ENCODE measurements around the gene ARL8B.
"Not testable (repeated sequence)": the region's sequence is repeated elsewhere in the genome, so short reads cannot be mapped to it uniquely, and the experiment has no call there.

The ARL8B gene

DNA sequence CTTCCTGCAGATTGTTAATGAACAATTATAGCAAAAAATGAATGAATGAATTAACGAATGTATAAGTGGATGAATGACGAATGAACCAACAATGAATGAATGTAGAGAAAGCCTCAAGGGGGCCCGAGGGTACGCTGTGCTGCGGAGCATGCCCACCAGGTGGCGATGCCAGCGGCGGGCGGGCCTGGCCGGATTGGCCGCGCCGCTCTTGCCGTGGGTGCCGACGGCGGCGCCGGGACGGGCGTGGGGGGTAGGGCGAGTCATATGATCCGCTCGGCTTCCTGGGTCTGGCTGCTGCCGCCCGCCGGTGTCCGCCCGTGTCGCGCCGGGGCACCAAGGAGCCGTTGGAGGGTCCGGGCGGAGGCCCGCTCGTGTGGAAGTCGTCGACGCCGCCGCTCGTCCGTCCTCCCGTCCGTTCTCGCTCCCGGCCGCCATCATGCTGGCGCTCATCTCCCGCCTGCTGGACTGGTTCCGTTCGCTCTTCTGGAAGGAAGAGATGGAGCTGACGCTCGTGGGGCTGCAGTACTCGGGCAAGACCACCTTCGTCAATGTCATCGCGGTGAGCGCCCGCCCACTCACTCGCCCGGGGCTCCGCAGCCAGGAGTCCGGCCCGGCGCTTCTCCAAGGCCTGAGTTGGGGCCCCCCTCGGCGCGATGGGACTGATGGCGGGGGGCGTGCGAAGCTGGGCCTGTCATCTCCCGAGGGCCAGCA, at the start of gene ARL8B:
TSS of gene ARL8B (plus strand) at position 263 of the 711 bp plus-strand sequence. CDS start at position 437, 174 bp downstream.
- DNase-seq, result peak; percentile 90

DNA sequence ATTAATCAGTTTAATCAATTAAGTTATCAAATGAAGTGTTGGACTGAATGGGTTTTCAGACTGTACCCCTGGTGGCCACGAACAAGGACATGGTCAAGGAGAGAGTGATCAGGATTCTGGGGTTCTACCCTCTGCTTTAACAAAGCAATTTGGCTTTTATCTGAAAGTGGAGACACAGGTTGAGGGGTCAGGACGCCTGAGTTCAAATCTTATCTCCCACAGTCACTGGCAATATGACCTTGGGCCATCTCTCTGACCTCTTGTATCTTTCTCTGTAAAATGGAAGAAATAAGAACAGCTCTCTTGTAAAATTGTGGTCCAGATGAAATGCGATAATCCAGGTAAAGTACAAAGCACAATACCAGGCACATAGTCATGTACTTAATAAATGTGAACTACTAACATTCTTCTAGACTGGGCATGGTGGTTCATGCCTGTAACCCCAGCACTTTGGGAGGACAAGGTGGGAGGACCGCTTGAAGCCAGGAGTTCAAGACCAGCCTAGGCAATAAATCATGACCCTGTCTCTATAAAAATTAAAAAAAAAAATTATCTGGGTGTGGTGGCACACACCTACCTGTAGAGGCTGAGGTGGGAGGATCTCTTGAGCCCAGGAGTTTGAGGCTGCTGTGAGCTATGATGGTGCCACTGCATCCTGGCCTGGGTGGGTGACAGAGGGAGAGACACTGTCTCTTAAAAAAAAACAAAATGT, 48.6 kb upstream of the ARL8B start:
- no peak for DNase-seq

DNA sequence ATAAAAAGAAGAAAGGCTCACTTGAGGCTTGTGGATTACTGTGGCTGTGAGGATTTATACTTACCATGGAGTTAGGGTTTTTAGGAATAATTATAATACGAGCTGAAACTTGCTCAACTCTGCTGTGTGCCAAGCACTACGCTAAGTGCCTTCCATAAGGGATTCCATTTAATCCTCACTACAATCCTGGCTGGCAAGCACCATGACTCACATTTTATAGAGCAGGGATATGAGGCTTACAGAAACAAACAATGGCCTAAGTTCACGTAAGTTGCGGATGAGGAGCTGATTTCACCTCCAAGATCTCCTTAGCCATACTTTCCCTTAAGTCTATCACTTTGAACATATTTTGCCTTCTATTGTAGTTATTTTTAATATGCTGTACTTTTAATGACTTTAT, 43.9 kb upstream of the ARL8B start:
- DNase-seq, result no peak

DNA sequence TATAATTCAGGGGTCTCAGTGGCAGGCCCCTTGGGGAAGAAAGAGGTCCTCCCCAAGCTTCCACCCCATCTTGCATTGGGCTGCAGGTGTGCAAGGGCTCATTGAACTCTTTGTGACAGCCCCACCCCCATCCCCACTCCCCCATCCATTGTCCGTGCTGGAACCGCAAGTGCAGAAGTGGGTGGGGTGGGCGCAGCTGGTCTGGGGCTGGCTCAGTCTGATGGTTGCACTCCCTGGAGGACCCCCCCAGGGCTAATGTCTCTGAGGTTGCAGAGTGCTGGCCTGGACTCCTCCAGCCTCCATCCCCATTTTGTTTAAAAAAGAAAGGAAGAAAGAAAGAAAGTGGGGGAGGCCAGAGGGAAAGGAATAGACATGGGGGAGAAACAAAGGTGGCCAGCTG, 42.3 kb upstream of the ARL8B start:
- DNase-seq, result no peak

DNA sequence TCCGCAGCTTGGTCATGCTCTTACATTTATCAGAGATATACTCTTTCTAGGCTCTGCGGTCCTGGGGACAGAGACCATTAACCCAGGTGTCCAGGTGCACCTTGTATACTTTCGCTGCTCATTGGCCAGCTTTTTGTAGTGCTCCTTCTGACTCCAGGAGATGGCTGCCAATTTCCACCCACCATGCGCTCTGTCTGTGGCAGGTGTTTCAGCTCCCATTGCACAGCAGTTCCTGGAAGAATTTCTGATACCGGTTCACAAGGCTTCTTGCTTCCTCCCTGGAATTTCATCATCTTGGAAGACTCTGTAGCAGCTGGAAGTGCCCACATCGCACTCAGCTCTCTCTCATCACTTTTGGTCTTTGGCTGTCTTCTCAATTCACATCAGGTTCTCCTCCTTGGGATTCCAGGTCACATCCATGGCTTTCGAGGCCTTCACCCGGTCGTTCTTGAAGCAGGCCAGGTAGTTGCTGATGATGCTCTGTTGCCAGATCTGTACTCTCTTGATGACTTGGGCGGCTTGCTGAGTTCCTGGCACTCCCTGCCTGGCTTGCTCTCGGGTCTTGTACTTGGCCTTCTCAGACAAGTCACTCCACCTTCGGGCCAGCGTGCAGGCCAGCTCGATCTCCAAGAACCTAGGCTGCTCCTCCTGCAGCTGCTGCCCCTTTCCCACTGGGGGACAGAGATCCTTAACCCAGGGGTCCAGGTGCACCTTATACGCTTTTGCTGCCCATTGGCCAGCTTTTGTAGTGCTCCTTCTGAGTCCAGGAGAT, 41.1 kb upstream of the ARL8B start:
- DNase-seq, result no peak

DNA sequence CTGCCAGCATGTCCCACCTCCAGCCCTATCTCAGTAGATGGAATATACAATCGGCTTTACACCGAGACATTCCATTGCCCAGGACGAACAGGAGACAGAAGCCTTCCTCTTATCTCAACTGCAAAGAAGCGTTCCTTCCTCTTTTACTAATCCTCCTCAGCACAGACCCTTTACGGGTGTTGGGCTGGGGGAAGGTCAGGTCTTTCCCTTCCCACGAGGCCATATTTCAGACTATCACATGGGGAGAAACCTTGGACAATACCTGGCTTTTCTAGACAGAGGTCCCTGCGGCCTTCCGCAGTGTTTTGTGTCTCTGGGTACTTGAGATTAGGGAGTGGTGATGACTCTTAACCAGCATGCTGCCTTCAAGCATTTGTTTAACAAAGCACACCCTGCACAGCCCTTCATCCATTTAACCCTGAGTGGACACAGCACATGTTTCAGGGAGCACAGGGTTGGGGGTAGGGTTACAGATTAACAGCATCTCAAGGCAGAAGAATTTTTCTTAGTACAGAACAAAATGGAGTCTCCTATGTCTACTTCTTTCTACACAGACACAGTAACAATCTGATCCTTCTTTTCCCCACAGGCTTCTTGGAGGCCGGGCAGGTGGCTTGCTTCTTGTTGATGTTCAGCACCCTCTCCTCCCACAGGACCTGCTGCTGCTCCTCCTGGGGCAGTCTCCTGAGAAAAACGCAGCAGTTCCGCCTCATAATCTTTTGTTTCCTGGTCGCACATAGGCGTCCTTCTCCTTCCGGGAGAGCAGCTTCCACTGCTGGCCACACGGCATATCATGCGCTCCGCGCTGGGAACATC, 39.9 kb upstream of the ARL8B start:
- DNase-seq, result not testable (repeated sequence)

DNA sequence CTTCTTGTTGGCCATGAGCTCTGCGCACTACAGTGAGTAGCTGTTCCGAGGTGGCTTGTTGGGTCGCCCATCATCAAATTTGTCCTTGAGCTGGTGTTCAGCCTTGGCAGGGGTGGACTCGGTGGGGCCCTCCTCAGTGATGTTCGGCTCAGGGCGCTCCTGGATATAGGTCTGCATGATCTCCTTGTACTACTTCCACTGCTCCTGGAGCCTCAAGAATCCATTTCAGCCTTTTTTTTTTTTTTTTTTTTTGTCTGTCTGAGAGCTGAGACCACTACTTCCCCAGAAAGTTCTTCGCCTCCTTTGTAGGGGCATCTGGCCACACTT, 39.3 kb upstream of the ARL8B start:
- no peak for DNase-seq

DNA sequence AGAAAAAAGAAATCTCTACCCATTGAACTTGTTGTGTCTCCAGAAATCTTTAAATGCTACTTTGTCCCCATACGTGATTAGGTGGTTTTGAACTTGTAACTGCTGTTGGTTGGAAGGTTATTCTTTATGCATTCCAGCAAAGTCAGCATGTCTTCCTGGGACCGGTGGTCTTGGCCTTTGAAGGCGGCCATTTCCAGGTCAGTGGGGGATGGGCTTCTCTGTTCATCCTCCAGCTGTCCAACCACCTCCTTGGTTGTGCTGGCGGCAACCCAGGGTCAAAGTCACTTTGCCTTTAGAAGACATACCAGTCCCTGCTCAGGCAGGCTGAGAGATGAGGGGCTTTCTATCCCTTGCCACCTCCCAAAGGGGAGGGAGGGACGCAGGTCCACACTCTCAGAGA, 37.9 kb upstream of the ARL8B start:
- no peak for DNase-seq

DNA sequence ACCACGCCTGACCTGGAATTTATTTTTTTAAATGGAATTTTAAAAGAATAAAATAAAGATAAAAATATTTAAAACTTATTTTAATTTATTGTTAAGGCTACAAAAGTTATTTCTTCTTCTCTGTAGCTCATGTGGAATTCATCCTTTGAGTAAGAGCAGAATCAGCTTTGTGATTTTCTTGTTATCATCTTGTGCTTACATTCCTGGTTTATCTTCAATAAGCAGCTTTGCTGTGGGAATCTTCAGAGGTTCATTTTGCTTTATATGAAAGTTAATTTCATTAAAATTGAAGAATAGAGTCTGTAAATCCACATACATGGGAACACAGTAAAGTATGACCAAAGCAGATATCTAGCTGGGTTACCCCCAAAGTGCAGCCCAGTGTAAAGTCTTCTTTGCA, 35.4 kb upstream of the ARL8B start:
- DNase-seq, result no peak

DNA sequence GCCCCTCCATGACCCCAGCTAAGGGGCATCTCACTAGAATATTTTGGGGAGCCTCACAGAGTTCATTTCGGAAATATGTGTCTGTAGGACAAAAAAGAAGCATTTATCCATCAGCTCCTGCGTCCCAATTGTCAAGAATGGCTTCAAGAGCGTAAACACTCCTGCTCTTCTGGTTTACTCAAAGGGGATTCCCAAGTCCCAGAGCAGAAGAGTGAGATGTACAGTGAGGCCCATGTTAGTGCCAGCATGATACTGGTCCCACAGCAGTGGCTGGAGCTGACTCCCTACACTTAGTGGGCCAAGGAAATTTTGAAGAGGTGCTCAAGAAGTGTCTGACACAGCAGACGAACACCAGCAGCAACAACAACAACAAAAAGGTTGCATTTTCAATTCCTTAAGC, 34.9 kb upstream of the ARL8B start:
- no peak for DNase-seq

DNA sequence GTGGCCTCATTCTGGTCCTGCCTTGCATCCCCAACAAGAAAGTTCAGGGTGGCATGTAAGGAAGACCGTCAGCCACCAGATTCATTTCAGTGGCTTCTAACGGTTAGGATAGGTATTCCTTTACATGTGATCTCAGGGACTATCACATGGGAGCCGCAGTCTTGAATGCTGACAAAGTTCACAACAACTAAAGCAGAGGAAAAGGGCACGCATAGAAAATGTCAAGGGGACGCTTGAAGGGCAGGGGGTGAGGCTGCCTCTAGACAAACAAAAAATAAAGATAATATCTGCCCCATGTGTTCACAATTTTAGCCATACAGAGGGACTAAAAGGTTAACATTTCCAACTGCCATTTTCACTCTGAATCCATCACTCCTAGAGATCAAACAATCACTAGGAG, 31.9 kb upstream of the ARL8B start:
- no peak for DNase-seq

DNA sequence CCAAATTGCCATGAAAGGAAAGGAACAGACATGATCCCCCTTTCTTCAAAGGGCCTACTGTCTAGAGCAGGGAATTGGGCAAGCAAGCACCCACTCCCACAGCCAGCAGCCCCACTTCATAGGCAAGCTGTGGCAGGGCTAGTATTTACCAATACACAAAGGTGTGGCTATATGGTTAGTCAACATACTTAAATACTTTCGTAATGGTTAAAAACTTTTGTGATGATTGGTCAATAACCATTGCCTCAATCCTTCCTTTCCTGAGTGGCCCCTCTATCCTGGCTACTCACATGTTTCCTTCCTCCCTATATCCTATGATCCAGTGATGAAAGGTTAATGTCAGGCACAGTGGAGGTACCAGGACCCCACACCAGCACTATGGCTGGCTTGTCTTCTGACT, 30.1 kb upstream of the ARL8B start:
- no peak for DNase-seq

DNA sequence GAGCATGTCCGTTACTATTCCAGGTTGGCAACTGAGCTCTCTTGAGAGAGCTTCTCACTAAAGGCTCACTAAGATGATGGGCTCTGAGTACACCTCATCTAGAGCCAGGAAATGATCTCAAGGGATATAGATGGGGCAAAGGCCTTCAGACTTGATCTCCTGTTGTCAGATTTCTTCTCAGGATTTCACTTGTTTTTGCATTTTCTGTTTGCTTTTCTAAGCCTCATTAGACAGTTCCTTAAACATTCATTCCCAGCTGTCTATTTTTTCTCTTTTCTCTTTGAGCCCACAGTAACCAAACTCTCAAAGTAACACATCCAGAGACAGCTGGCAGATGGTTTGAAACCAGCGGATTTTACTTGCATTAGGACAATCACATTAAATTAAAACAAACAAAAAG, 28.4 kb upstream of the ARL8B start:
- no peak for DNase-seq

DNA sequence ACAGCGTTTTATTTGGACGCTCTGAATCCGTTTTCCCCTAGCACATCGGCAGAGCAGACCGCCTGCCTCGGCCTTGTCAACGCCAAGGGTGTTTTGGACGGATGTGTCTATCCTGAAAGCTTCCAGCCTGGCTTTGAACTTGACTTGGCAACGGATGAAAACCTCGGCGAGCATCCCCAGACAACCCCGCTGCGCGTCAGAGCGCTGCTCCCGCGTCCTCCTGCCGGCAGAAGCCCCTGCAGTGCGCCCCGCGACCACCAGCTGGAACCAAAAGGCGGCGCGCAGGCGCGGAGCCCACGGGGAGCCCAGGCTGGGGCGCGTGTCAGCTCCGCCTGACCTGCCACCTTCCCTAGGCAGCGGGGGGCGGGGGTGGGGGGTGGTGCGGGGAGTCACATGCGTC, 26.2 kb upstream of the ARL8B start:
- peak; percentile 20 for DNase-seq

DNA sequence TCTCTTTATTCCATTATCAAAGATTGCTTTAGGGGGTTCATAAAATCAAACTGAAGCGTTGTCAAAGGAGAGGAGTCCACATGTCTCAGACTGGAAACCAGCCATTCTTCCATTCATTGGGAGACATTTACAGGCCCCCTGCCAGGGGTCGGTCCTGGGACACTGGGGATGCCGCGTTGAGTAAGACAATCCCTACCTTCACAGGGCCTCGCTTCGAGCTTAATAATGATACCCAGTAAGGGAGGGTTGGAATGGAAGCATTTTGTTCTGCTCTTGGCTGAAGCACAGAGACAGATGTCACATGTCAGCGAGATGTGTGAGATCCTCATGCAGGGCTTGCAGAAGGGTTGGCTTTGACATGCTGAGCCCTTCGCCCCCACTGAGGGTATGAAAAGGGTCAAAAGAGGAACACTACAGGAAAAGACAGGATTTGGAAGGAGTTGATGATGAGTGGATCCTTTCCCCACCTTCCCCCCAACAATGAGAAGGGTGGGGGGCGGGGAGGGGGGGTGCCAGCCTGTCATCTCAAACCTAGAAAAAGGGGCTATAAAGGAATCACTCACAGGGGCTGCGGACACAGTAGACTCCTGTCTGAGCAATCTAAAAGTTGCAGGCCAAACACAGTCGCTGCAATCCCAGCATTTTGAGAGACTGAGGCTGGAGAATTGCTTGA, 25.6 kb upstream of the ARL8B start:
- DNase-seq, result no peak

DNA sequence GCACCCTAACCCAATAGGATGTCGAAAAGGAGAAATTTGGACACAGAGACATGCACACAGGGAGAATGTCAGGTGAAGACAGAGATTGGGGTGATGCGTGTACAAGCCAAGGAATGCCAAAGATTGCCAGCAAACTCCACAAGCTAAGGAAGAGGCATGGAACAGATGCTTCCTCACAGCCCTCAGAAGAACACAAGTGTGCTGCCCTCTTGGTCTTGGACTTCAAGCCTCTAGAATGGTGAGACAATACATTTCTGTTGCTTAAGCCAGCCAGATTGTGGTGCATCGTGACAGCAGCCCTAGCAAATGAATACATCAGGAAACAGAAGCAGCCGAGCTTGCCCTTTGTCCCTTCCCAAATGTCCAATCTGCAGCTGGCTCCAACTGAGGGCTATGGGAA, 23.7 kb upstream of the ARL8B start:
- no peak for DNase-seq

DNA sequence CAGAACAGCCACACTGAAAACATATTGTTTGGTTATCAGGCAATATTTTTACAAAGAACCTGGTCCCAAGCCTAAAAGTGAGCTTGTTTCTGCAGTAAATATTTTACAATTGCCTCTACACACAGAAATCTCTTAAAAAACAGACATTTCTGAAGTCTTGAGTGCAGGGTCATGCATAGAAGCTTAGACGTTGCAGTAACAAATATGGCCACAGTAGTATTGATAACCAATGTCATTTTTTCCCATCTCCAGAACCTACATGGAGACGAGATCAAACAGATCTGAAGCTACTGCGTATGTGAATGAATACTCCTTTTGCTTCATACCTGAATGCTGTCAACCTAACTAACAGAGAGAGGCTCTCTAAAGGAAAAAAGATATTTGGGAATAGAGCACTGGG, 19.6 kb upstream of the ARL8B start:
- DNase-seq, result no peak

DNA sequence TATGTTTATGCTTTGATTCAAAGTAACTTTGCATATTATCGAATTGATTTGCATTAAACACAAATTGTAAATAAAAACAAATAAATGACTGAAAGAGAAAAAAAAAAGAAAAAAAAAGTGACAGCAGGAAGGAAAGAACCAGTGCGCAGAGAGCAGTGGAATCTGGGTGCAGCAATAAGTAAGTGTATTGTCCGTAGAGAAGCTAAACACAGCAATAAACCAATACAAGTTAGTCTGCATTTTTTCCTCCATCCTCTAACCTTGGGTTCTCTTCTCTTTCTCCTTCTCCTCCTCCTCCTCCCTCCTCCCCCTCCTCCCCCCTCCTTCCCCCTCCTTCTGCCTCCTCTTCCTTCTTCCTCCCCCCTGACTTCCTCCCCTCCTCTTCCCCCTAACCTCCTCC, 18.3 kb upstream of the ARL8B start:
- no peak for DNase-seq

DNA sequence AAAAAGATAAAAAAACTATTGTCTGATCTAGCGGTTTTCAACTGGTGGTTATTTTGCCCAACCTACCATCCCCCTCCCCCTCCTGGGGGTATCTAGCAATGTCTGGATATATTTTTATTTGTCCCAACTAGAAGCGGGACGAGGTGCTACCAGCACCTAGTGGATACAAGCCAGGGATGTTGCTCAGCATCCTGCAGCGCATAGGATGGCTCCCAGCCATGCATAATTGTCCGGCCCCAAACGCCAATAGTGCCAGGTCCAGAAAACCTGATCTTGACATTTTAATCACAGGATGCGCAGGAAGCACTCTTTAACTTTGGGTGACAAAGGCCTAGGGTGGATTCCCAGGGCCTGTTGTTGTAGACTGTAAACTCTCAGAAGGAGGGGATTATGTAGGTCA, 17.0 kb upstream of the ARL8B start:
- DNase-seq, result no peak

DNA sequence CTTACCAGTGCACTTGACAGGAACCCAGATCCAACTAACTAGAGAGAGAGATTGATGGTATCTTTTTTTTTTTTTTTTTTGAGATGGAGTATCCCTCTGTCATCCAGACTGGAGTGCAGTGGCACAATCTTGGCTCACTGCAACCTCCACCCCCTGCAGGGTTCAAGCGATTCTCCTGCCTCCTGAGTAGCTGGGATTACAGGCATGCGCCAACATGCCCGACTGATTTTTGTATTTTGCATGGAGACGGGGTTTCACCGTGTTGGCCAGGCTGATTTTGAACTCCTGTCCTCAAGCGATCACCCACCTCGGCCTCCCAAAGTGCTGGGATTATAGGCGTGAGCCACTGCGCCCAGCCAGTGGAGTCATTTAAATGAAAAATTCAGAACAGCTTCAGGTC, 15.7 kb upstream of the ARL8B start:
- not testable (repeated sequence) for DNase-seq

DNA sequence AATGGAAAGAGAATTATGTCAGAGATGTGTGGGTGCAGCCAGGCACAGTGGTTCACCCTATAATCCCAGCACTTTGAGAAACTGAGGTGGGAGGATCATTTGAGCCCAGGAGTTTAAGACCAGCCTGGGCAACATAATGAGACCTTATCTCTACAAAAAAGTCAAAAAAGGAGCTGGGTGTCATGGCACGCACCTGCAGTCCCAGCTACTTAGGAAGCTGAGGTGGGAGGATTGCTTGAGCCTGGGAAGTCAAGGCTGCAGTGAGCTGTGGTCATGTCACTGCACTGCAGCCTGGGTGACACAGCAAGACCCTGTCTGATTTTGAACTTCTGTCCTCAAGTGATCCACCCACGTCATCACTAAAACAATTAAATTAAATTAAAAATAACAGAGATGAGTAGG, 15.2 kb upstream of the ARL8B start:
- not testable (repeated sequence) for DNase-seq

DNA sequence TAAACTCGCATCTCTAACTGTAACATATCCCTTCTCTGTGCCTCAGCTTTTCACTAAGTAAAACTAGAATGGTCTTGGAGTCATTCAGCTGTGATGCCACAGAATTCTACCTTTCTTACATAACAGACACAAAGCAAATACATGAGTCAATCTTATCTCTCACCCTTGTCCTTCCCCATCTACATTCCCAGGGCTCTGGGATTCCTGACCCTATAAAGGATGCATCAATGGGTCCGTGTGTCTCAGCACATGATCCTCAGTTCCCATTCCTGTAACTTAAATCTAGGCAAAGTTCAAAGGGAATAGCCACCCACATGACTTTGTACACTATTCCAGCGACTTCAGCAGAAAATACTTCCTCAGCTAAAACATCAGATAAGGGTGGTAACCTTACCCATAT, 11.8 kb upstream of the ARL8B start:
- DNase-seq, result no peak

DNA sequence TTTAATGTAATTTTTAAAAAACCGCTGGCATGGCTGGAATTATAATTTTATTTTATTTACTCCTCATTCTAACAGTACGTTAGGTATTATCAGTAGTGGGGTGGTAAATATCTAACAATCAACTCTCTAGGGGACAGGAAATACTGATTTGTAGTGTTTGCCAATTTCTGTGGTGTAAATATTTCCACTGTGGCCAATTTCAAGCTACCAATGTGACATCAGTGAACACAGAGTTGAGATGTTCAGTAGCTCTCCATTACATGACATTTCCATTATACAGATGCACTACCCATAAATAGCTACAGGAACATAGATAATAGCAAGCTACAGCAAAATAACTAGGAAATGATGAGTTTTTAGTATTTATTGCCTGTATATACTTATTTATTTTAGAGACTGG, 10.0 kb upstream of the ARL8B start:
- DNase-seq, result no peak
